Peyer's patch (tissue), 4 donors: ENCODE measurements around the gene SLC22A2.

Source experiments
- POLR2A ChIP-seq, 2 donors: fragments of 450-650 bp; IDR thresholded peaks; one replicate each; pipeline ENCODE4 v1.5.1; 2017; ENCODE audit warnings: antibody characterized with exemption in 2 of 2, mild to moderate bottlenecking in 2 of 2, moderate library complexity in 2 of 2
- TF ChIP-seq, protein P1 (sequence below), 6 experiments: fragments of 450-650 bp in 4 of 6; fragments of 200-600 bp in 2 of 6; sonication (generic) in 1 of 6; IDR thresholded peaks; one replicate each; pipeline ENCODE4 v1.5.1; 2017 to 2019; ENCODE audit warnings: antibody characterized with exemption in 6 of 6, mild to moderate bottlenecking in 3 of 6, moderate library complexity in 1 of 6

- TF ChIP-seq, protein P1, sequence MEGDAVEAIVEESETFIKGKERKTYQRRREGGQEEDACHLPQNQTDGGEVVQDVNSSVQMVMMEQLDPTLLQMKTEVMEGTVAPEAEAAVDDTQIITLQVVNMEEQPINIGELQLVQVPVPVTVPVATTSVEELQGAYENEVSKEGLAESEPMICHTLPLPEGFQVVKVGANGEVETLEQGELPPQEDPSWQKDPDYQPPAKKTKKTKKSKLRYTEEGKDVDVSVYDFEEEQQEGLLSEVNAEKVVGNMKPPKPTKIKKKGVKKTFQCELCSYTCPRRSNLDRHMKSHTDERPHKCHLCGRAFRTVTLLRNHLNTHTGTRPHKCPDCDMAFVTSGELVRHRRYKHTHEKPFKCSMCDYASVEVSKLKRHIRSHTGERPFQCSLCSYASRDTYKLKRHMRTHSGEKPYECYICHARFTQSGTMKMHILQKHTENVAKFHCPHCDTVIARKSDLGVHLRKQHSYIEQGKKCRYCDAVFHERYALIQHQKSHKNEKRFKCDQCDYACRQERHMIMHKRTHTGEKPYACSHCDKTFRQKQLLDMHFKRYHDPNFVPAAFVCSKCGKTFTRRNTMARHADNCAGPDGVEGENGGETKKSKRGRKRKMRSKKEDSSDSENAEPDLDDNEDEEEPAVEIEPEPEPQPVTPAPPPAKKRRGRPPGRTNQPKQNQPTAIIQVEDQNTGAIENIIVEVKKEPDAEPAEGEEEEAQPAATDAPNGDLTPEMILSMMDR (IDR thresholded peaks at IDR 0.05): no peak
- TF ChIP-seq POLR2A (IDR thresholded peaks at IDR 0.05): no peak
These were observed 18.5 kb upstream of the SLC22A2 start for GRCh38 chr6:160277144-160277543.
